Measurements from ENCODE around the gene SMARCC2. TPM values are rescaled to one million over a fixed set of nuclear protein-coding genes. Genes with fewer than 3 reads are reported as not detected.

SMARCC2 gene
- total and polyA plus RNA-seq, 9 of the 15 experiments (the other 6 are each of a cell fraction or from before 2014, with no cell fraction given), result 11.9 to 86.0 (median 36.6) TPM

DNA sequence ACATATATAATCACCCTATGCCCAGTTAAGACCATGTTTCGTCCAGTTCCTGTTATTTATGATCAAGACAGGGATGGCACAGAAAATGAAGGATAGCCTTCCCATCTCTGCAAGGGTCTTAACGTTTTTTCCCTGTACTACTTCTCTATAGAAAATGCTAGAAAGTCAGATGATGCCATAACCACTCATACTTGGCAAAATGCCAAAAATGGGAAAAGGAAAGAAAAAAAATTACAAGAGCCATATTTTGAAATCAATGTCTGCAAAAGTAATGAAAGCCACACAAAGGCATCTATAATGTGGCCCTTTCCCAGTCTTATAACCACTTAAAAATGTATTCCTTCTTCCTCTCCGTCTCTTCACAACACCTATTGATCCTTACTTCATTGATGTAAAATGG lies 38.7 kb downstream of the SMARCC2 start:
- no peaks in the 10 kb centered on the region for H3K27me3 ChIP-seq (ENCODE audit: control insufficient read depth in 2 of 2, insufficient read depth in 2 of 2, low read length in 2 of 2)
- ChIA-PET POLR2A (interaction anchor here (0.6 to 2.3 kb wide), 8 partner anchors 9 to 24 kb away, joined by 3 to 14 read pairs (median 4); partner anchors contain the start of genes ESYT1 and MYL6), CTCF (ENCODE audit: low intra/inter-chr PET ratio) (no interaction called here)
- H3K4me1 ChIP-seq (replicated peaks in 1 of 2; ENCODE audit: control insufficient read depth in 2 of 2, insufficient read depth in 2 of 2, low read length in 2 of 2), result peaks cover 31 to 33% of the 10 kb centered on the region in 2 experiments; a peak in 4 of 5 replicates
- H4K20me1 ChIP-seq (replicated peaks; ENCODE audit: control insufficient read depth, insufficient read depth, low read length), result 0 out of 2 replicates have a peak, but pooled peaks cover 3% of the 10 kb centered on the region
- H2AFZ ChIP-seq (ENCODE audit: low read depth, low read length), result no peak overlapping the region
- no peak overlapping the region for H3K27ac ChIP-seq (ENCODE audit: extremely low read depth, low read depth, low read length)
- peaks cover 18% of the 10 kb centered on the region; the same call in 2 of the 3 replicates for H3K36me3 ChIP-seq (ENCODE audit: control insufficient read depth, insufficient read depth, low read length)
- no peak overlapping the region for H3K9ac ChIP-seq (ENCODE audit: insufficient read depth in 1 of 2, low read depth in 2 of 2, low read length in 2 of 2)
- H3K4me2 ChIP-seq (ENCODE audit: insufficient read depth, low read length), result no peak overlapping the region
- WGBS (ENCODE audit: insufficient coverage, low coverage, missing lambda C conversion rate), result 61% methylated on average over 3 of the region's 3 CpGs
- H3K4me3 ChIP-seq, result no peak overlapping the region
- H3K9me1 ChIP-seq (ENCODE audit: control insufficient read depth, insufficient read depth, low read length), result no peaks in the 10 kb centered on the region
- ATAC-seq (no peak), DNase-seq (ENCODE audit: extremely low read depth in 1 of 4, low spot score in 3 of 4) (no peak), FAIRE-seq (no peak)
- intact Hi-C loops (cut with micrococcal nuclease) (no loop called here), in situ Hi-C loops (cut with MboI) (no loop called here)
- no peaks in the 10 kb centered on the region for H3K9me3 ChIP-seq (replicated peaks; ENCODE audit: control insufficient read depth, insufficient read depth, low read depth, low read length)
- no TSS peak for BruUV-seq (replicated peaks)
- H3K79me2 ChIP-seq (ENCODE audit: control insufficient read depth, insufficient read depth, low read length), result peaks cover 24% of the 10 kb centered on the region
- TF ChIP-seq KLF1 (tag; IDR thresholded peaks at IDR 0.05) (no peak), CBFA2T2 (conservative IDR thresholded peaks at IDR 0.05) (no peak), ZNF318 (IDR thresholded peaks at IDR 0.05; ENCODE audit: borderline replicate concordance in 1 of 2, low read depth in 1 of 2) (no peak), NCOA6 (IDR thresholded peaks at IDR 0.05) (no peak), ZFX (CRISPR knock-in tag; IDR thresholded peaks at IDR 0.05) (no peak), RAD21 (CRISPR knock-in tag; conservative IDR thresholded peaks at IDR 0.05 in 1 of 2, IDR thresholded peaks at IDR 0.05 in 1 of 2) (peak in 1 of 2 experiments; percentile 64; a peak in 2 of 4 replicates), TRIM25 (IDR thresholded peaks at IDR 0.05; ENCODE audit: borderline replicate concordance) (no peak), CHCHD3 (CRISPR knock-in tag; IDR thresholded peaks at IDR 0.05) (no peak), HNRNPLL (IDR thresholded peaks at IDR 0.05; ENCODE audit: low read depth, low read length, poor library complexity, severe bottlenecking) (no peak), ARID1B (IDR thresholded peaks at IDR 0.05) (0 out of 2 replicates have a peak, but pooled peaks have one; percentile 29)
- TF ChIP-seq, protein P1, sequence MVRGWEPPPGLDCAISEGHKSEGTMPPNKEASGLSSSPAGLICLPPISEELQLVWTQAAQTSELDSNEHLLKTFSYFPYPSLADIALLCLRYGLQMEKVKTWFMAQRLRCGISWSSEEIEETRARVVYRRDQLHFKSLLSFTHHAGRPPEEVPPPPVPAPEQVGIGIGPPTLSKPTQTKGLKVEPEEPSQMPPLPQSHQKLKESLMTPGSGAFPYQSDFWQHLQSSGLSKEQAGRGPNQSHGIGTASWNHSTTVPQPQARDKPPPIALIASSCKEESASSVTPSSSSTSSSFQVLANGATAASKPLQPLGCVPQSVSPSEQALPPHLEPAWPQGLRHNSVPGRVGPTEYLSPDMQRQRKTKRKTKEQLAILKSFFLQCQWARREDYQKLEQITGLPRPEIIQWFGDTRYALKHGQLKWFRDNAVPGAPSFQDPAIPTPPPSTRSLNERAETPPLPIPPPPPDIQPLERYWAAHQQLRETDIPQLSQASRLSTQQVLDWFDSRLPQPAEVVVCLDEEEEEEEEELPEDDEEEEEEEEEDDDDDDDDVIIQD (CRISPR knock-in tag; IDR thresholded peaks at IDR 0.05), result no peak

Measured in K562 (cell line).